GM12891 (cell line): Measurements from ENCODE around the gene CAPN10.

Experiments
- POLR2A ChIP-seq: IDR thresholded peaks from 2 replicates; pipeline ENCODE4 v1.6.1; 2011; ENCODE audit warnings: low read depth, low read length, control low read depth
- POLR2AphosphoS5 ChIP-seq: IDR thresholded peaks from 2 replicates; pipeline ENCODE4 v1.6.1; 2011; ENCODE audit warnings: low read depth, low read length, control low read depth
- POU2F2 ChIP-seq: IDR thresholded peaks from 2 replicates; pipeline ENCODE4 v1.6.1; 2011; ENCODE audit warnings: low read depth, mild to moderate bottlenecking, control low read depth, low read length, moderate library complexity
- SPI1 ChIP-seq: IDR thresholded peaks from 2 replicates; pipeline ENCODE4 v1.6.1; 2011; ENCODE audit warnings: low read depth, low read length, control low read depth
- TAF1 ChIP-seq: IDR thresholded peaks from 2 replicates; pipeline ENCODE4 v1.6.1; 2011; ENCODE audit warnings: low read depth, low read length, control low read depth

GRCh38 chr2:240636563-240637115 lies 50.1 kb downstream of the CAPN10 start:
- TF ChIP-seq POLR2AphosphoS5 (no peak), SPI1 (no peak), POLR2A (no peak), TAF1 (no peak), POU2F2 (no peak)
